ENCODE data around the gene MPIG6B. TPM values are rescaled to one million over a fixed set of nuclear protein-coding genes. Genes with fewer than 3 reads are reported as not detected.

MPIG6B gene
- polyA plus RNA-seq, 2 of the 4 experiments (the other 2 are of a cell fraction), result not detected

DNA sequence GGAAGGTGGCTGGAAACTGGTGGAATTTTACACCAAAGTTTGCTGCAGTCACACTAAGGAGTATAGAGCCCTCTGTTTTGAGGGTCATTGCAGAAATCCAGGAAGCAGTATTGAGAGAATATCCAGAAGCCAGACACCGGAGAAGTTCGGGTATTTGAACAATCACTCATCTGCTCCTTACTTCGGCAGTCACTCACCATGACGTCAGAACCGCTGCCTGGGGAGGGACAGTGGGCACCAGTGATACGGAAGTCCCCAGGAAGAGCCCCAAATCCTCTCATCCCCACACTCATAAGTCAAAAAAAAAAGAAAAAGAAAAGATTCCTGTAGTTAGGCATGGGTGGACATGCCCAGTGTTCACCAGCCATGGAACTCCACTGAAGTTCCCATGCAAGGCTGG, 46.3 kb upstream of the MPIG6B start:
- peak overlapping the region; percentile 21 to 34; a peak in 2 of 6 replicates for H3K27ac ChIP-seq
- WGBS (ENCODE audit: missing lambda C conversion rate), result 26% methylated on average over 6 of the region's 6 CpGs
- H3K4me3 ChIP-seq, result no peak overlapping the region
- TF ChIP-seq, protein P1, sequence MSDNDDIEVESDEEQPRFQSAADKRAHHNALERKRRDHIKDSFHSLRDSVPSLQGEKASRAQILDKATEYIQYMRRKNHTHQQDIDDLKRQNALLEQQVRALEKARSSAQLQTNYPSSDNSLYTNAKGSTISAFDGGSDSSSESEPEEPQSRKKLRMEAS (IDR thresholded peaks at IDR 0.05), result no peak
- TF ChIP-seq KDM5A (IDR thresholded peaks at IDR 0.05) (no peak), HDAC2 (IDR thresholded peaks at IDR 0.05) (no peak), JUN (IDR thresholded peaks at IDR 0.05) (no peak), SMC3 (IDR thresholded peaks at IDR 0.05) (no peak), ZNF302 (CRISPR knock-in tag; IDR thresholded peaks at IDR 0.05) (no peak), MYC (IDR thresholded peaks at IDR 0.05; ENCODE audit: borderline replicate concordance, low read length) (no peak), TFCP2L1 (CRISPR knock-in tag; IDR thresholded peaks at IDR 0.05) (no peak), HOXB13 (CRISPR knock-in tag; IDR thresholded peaks at IDR 0.05; ENCODE audit: low read depth) (no peak), RAD21 (conservative IDR thresholded peaks at IDR 0.05 in 1 of 2, IDR thresholded peaks at IDR 0.05 in 1 of 2) (no peak), NFE2L2 (conservative IDR thresholded peaks at IDR 0.05; ENCODE audit: low read length) (no peak), CBX2 (IDR thresholded peaks at IDR 0.05; ENCODE audit: borderline replicate concordance, low read depth) (no peak), GATA3 (IDR thresholded peaks at IDR 0.05; ENCODE audit: borderline replicate concordance) (no peak), EP300 (IDR thresholded peaks at IDR 0.05) (no peak)
- TF ChIP-seq, protein P2, sequence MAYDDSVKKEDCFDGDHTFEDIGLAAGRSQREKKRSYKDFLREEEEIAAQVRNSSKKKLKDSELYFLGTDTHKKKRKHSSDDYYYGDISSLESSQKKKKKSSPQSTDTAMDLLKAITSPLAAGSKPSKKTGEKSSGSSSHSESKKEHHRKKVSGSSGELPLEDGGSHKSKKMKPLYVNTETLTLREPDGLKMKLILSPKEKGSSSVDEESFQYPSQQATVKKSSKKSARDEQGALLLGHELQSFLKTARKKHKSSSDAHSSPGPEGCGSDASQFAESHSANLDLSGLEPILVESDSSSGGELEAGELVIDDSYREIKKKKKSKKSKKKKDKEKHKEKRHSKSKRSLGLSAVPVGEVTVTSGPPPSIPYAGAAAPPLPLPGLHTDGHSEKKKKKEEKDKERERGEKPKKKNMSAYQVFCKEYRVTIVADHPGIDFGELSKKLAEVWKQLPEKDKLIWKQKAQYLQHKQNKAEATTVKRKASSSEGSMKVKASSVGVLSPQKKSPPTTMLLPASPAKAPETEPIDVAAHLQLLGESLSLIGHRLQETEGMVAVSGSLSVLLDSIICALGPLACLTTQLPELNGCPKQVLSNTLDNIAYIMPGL (CRISPR knock-in tag; IDR thresholded peaks at IDR 0.05; ENCODE audit: borderline replicate concordance), result no peak
- TF ChIP-seq, protein P3, sequence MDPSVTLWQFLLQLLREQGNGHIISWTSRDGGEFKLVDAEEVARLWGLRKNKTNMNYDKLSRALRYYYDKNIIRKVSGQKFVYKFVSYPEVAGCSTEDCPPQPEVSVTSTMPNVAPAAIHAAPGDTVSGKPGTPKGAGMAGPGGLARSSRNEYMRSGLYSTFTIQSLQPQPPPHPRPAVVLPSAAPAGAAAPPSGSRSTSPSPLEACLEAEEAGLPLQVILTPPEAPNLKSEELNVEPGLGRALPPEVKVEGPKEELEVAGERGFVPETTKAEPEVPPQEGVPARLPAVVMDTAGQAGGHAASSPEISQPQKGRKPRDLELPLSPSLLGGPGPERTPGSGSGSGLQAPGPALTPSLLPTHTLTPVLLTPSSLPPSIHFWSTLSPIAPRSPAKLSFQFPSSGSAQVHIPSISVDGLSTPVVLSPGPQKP (IDR thresholded peaks at IDR 0.05; ENCODE audit: low read depth, low read length), result no peak
- TF ChIP-seq, protein P4, sequence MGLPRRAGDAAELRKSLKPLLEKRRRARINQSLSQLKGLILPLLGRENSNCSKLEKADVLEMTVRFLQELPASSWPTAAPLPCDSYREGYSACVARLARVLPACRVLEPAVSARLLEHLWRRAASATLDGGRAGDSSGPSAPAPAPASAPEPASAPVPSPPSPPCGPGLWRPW (IDR thresholded peaks at IDR 0.05), result no peak
- TF ChIP-seq, protein P5, sequence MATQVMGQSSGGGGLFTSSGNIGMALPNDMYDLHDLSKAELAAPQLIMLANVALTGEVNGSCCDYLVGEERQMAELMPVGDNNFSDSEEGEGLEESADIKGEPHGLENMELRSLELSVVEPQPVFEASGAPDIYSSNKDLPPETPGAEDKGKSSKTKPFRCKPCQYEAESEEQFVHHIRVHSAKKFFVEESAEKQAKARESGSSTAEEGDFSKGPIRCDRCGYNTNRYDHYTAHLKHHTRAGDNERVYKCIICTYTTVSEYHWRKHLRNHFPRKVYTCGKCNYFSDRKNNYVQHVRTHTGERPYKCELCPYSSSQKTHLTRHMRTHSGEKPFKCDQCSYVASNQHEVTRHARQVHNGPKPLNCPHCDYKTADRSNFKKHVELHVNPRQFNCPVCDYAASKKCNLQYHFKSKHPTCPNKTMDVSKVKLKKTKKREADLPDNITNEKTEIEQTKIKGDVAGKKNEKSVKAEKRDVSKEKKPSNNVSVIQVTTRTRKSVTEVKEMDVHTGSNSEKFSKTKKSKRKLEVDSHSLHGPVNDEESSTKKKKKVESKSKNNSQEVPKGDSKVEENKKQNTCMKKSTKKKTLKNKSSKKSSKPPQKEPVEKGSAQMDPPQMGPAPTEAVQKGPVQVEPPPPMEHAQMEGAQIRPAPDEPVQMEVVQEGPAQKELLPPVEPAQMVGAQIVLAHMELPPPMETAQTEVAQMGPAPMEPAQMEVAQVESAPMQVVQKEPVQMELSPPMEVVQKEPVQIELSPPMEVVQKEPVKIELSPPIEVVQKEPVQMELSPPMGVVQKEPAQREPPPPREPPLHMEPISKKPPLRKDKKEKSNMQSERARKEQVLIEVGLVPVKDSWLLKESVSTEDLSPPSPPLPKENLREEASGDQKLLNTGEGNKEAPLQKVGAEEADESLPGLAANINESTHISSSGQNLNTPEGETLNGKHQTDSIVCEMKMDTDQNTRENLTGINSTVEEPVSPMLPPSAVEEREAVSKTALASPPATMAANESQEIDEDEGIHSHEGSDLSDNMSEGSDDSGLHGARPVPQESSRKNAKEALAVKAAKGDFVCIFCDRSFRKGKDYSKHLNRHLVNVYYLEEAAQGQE (IDR thresholded peaks at IDR 0.05), result no peak
- TF ChIP-seq, protein P6, sequence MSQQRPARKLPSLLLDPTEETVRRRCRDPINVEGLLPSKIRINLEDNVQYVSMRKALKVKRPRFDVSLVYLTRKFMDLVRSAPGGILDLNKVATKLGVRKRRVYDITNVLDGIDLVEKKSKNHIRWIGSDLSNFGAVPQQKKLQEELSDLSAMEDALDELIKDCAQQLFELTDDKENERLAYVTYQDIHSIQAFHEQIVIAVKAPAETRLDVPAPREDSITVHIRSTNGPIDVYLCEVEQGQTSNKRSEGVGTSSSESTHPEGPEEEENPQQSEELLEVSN (IDR thresholded peaks at IDR 0.05; ENCODE audit: borderline replicate concordance, low read depth), result no peak
- TF ChIP-seq, protein P7, sequence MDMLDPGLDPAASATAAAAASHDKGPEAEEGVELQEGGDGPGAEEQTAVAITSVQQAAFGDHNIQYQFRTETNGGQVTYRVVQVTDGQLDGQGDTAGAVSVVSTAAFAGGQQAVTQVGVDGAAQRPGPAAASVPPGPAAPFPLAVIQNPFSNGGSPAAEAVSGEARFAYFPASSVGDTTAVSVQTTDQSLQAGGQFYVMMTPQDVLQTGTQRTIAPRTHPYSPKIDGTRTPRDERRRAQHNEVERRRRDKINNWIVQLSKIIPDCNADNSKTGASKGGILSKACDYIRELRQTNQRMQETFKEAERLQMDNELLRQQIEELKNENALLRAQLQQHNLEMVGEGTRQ (IDR thresholded peaks at IDR 0.05), result no peak
- FAIRE-seq (no peak), DNase-seq (ENCODE audit: low read depth in 1 of 2, low spot score in 1 of 2) (no peak), ATAC-seq (no peak)
- peak overlapping the region; percentile 47; the same call in 2 of the 3 replicates for H3K4me2 ChIP-seq
- peaks cover 8% of the 10 kb centered on the region; the same call in 1 of the 3 replicates for H3K4me1 ChIP-seq
- ChIA-PET POLR2A (no interaction called here), CTCF (no interaction called here)
- no peaks in the 10 kb centered on the region for H3K9me3 ChIP-seq
